CD14-positive monocyte (primary cell): ENCODE measurements around the gene NCBP2. TPM values are rescaled to one million over a fixed set of nuclear protein-coding genes. Genes with fewer than 3 reads are reported as not detected.

Experiments
- DNase-seq, 3 donors: peaks; one replicate each; pipeline ENCODE4 v3.0.0-alpha.2; 2011 to 2022
- H2AFZ ChIP-seq: 2 replicates; pipeline ENCODE4 v1.6.0; 2012; ENCODE audit warnings: mild to moderate bottlenecking, low read depth, low read length, inconsistent platforms; ENCODE audit not compliant: insufficient read depth, poor library complexity, severe bottlenecking
- H3K27ac ChIP-seq, 2 donors: 1 replicate in 1 of 2; 2 replicates in 1 of 2; pipeline ENCODE4 v1.5.1; 2012 to 2013; ENCODE audit warnings: low read length in 2 of 2, control low read depth in 1 of 2, inconsistent platforms in 1 of 2, low read depth in 1 of 2, mild to moderate bottlenecking in 1 of 2
- H3K27me3 ChIP-seq, 2 donors: one replicate each; pipeline versions ENCODE4 v1.6.0 to v1.6.1; 2011 to 2013; ENCODE audit warnings: low read length in 2 of 2; ENCODE audit not compliant: control insufficient read depth in 2 of 2, insufficient read depth in 2 of 2
- H3K36me3 ChIP-seq, 2 donors: replicated peaks in 1 of 2; 1 replicate in 1 of 2; 2 replicates in 1 of 2; pipeline versions ENCODE4 v1.5.1 to v1.6.1; 2012 to 2013; ENCODE audit warnings: low read length in 2 of 2, control low read depth in 1 of 2, inconsistent platforms in 1 of 2, mild to moderate bottlenecking in 1 of 2; ENCODE audit not compliant: insufficient read depth in 2 of 2, control insufficient read depth in 1 of 2
- H3K4me1 ChIP-seq, 2 donors: 1 replicate in 1 of 2; 2 replicates in 1 of 2; pipeline versions ENCODE4 v1.5.1 to v1.6.1; 2012 to 2013; ENCODE audit warnings: low read length in 2 of 2, control low read depth in 1 of 2, inconsistent platforms in 1 of 2, mild to moderate bottlenecking in 1 of 2, moderate library complexity in 1 of 2; ENCODE audit not compliant: insufficient read depth in 2 of 2, control insufficient read depth in 1 of 2
- H3K4me2 ChIP-seq: replicated peaks from 2 replicates; pipeline ENCODE3; 2012; ENCODE audit warnings: low read length, moderate library complexity, mild to moderate bottlenecking; ENCODE audit not compliant: poor library complexity, severe bottlenecking; ENCODE audit errors: extremely low read depth
- H3K4me3 ChIP-seq, 3 experiments: fragments of 200-600 bp in 1 of 3; sonication (generic) in 1 of 3; replicated peaks in 1 of 3; 1 replicate in 2 of 3; 2 replicates in 1 of 3; pipeline ENCODE4 v1.5.1; 2011 to 2013; ENCODE audit warnings: low read length in 3 of 3, mild to moderate bottlenecking in 3 of 3, control low read depth in 2 of 3, low read depth in 2 of 3, inconsistent platforms in 1 of 3, moderate library complexity in 1 of 3
- H3K79me2 ChIP-seq: 2 replicates; pipeline ENCODE4 v1.6.0; 2012; ENCODE audit warnings: mild to moderate bottlenecking, control low read depth, inconsistent platforms, low read length, moderate library complexity; ENCODE audit not compliant: insufficient read depth
- H3K9ac ChIP-seq: 2 replicates; pipeline ENCODE4 v1.6.0; 2017; ENCODE audit warnings: low read length, mild to moderate bottlenecking; ENCODE audit not compliant: insufficient read depth, poor library complexity, severe bottlenecking
- H3K9me3 ChIP-seq, 2 donors: replicated peaks in 1 of 2; 1 replicate in 1 of 2; 2 replicates in 1 of 2; pipeline versions ENCODE4 v1.5.1 to v1.6.1; 2012 to 2013; ENCODE audit warnings: low read length in 2 of 2, control low read depth in 1 of 2; ENCODE audit not compliant: control insufficient read depth in 1 of 2, insufficient read depth in 1 of 2
- H4K20me1 ChIP-seq: 2 replicates; pipeline ENCODE4 v1.6.0; 2012; ENCODE audit warnings: mild to moderate bottlenecking, low read length, control low read depth, moderate library complexity; ENCODE audit not compliant: insufficient read depth
- H3K27ac Mint-ChIP-seq, 7 donors: one replicate each; pipeline ENCODE4 v1.8.0; 2020; ENCODE audit warnings: mild to moderate bottlenecking in 7 of 7, mixed read lengths in 7 of 7, moderate library complexity in 6 of 7, inconsistent platforms in 2 of 7
- H3K27me3 Mint-ChIP-seq, 3 donors: one replicate each; pipeline ENCODE4 v1.8.0; 2021 to 2022; ENCODE audit warnings: low read depth in 3 of 3, mild to moderate bottlenecking in 3 of 3, mixed read lengths in 3 of 3, moderate library complexity in 3 of 3, inconsistent platforms in 1 of 3
- H3K36me3 Mint-ChIP-seq, 2 donors: one replicate each; pipeline ENCODE4 v1.8.0; 2020; ENCODE audit warnings: mixed read lengths in 2 of 2, inconsistent platforms in 1 of 2, mild to moderate bottlenecking in 1 of 2
- H3K4me1 Mint-ChIP-seq: one replicate; pipeline ENCODE4 v1.8.0; 2020; ENCODE audit warnings: mild to moderate bottlenecking, mixed read lengths
- H3K4me3 Mint-ChIP-seq, 2 donors: one replicate each; pipeline ENCODE4 v1.8.0; 2020; ENCODE audit warnings: mild to moderate bottlenecking in 2 of 2, mixed read lengths in 2 of 2, moderate library complexity in 1 of 2
- H3K9me3 Mint-ChIP-seq, 7 donors: one replicate each; pipeline ENCODE4 v1.8.0; 2020 to 2022; ENCODE audit warnings: mixed read lengths in 7 of 7, mild to moderate bottlenecking in 6 of 7, moderate library complexity in 6 of 7, inconsistent platforms in 2 of 7
- CTCF ChIP-seq: fragments of 200-600 bp; IDR thresholded peaks from one replicate; pipeline ENCODE4 v1.8.0; 2022; ENCODE audit warnings: antibody characterized with exemption, mild to moderate bottlenecking
- WGBS: methylation state at CpG from one replicate; pipeline ENCODE4 v1.1.5; 2013; ENCODE audit warnings: missing lambda C conversion rate; ENCODE audit not compliant: insufficient coverage; 5-methylcytosine and 5-hydroxymethylcytosine counted together
- intact Hi-C, 2 donors: fragments of 100-400 bp; cut with micrococcal nuclease; formaldehyde crosslinking; loops; one replicate each; pipeline versions ENCODE4 v1.15.0 to v1.15.1; 2023
- polyA plus RNA-seq, 3 donors: library from polyadenylated mRNA; depleted of rRNA in 1 of 3; unstranded in 2 of 3; stranded (reverse) in 1 of 3; fragments of 300-500 nt in 2 of 3; fragments of >200 nt in 1 of 3; fragmentation: Illumina TruSeq in 2 of 3; gene quantifications; 1 replicate in 2 of 3; 2 replicates in 1 of 3; pipeline ENCODE4 v1.2.3, GENCODE V29; 2012 to 2021

NCBP2 gene
- polyA plus RNA-seq, 3 donors, result 26.1 to 42.9 (median 33.4) TPM

GRCh38 chr3:196902296-196902695 is 40.0 kb downstream of the NCBP2 start:
- Histone ChIP-seq H2AFZ (no peak overlapping the region), H3K4me2 (no peak overlapping the region), H3K27ac (no peak overlapping the region), H3K4me1 (no peaks in the 10 kb centered on the region), H3K9me3 (no peaks in the 10 kb centered on the region), H3K4me3 (no peak overlapping the region), H3K9ac (no peak overlapping the region), H4K20me1 (peaks cover 13% of the 10 kb centered on the region), H3K36me3 (peaks cover 71 to 85% of the 10 kb centered on the region in 2 donors), H3K27me3 (no peaks in the 10 kb centered on the region), H3K79me2 (peaks cover 12% of the 10 kb centered on the region)
- intact Hi-C loops, result no loop called here
- TF ChIP-seq CTCF, result no peak
- 83% methylated on average over 1 of the region's 1 CpG for WGBS
- Mint-ChIP-seq H3K9me3 (peaks cover 0 to 1% (median 0%) of the 10 kb centered on the region in 7 donors), H3K27me3 (no peaks in the 10 kb centered on the region), H3K4me3 (no peak overlapping the region), H3K36me3 (peaks cover 62 to 81% of the 10 kb centered on the region in 2 donors), H3K4me1 (no peaks in the 10 kb centered on the region), H3K27ac (no peak overlapping the region)
- no peak for DNase-seq

DNA sequence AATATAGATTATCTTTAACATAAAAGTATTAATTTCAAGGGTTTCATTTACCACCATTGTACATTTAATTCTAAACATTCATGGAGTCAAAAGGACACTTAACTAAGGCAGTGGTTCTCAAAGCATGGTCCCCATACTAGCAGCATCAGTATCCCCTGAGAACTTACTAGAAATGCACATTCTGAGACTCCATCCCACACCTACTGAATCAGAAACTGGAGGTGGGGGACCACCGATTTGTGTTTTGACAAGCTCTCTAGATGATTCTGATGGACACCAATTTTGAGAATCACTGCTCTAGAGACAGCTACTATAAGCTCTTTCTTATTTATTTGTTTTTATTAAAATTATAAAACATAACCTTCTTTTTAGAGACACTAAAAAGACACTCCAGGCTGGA is 40.6 kb downstream of the NCBP2 start:
- no peak overlapping the region for H3K4me2 ChIP-seq
- H3K9me3 Mint-ChIP-seq, result no peaks in the 10 kb centered on the region
- H3K27me3 Mint-ChIP-seq, result no peaks in the 10 kb centered on the region
- no peak overlapping the region for H2AFZ ChIP-seq
- peaks cover 18% of the 10 kb centered on the region for H4K20me1 ChIP-seq
- DNase-seq, result no peak
- no peak overlapping the region for H3K27ac Mint-ChIP-seq
- no CpG with 5 or more reads among the region's 1 CpG for WGBS
- H3K4me3 ChIP-seq, result no peak overlapping the region
- no peaks in the 10 kb centered on the region for H3K4me1 Mint-ChIP-seq
- H3K36me3 ChIP-seq, result peaks cover 71 to 82% of the 10 kb centered on the region in 2 donors
- no peaks in the 10 kb centered on the region for H3K27me3 ChIP-seq
- peaks cover 58 to 80% of the 10 kb centered on the region in 2 donors for H3K36me3 Mint-ChIP-seq
- intact Hi-C loops, result no loop called here
- no peaks in the 10 kb centered on the region for H3K9me3 ChIP-seq
- H3K4me1 ChIP-seq, result no peaks in the 10 kb centered on the region
- no peak overlapping the region for H3K27ac ChIP-seq
- peaks cover 17% of the 10 kb centered on the region for H3K79me2 ChIP-seq
- no peak overlapping the region for H3K9ac ChIP-seq
- H3K4me3 Mint-ChIP-seq, result no peak overlapping the region
- no peak for TF ChIP-seq CTCF
